Endothelial cell of umbilical vein (primary cell): ENCODE measurements around the gene CDKN1A. TPM values are rescaled to one million over a fixed set of nuclear protein-coding genes. Genes with fewer than 3 reads are reported as not detected.
A peak's percentile ranks its signal among the peaks of the same experiment; 100 is the strongest.

ENCODE experiments used
- Bru-seq: library from RNA; stranded (reverse); fragments of 400-500 nt; gene quantifications from one replicate; lab custom pipeline; 2021; lab: Mats Ljungman, UMichigan
- BruChase-seq, 2 experiments: library from RNA; stranded (reverse); fragments of 400-500 nt; gene quantifications; one replicate each; lab custom pipeline; 2021; lab: Mats Ljungman, UMichigan
- BruUV-seq: library from RNA; stranded (reverse); fragments of 400-500 nt; replicated peaks from 2 replicates; lab custom pipeline; 2021; lab: Mats Ljungman, UMichigan
- CTCF ChIA-PET: fragments of 300-600, 350-600 bp; sonication (Branson Sonifier 250); formaldehyde crosslinking; loops from one replicate; lab custom pipeline; 2021; ENCODE audit warnings: antibody characterized with exemption, inconsistent platforms; lab: Charles Lee
- POLR2A ChIA-PET: fragments of 300-600, 350-600 bp; sonication (Branson Sonifier 250); formaldehyde crosslinking; loops from one replicate; lab custom pipeline; 2021; ENCODE audit warnings: antibody characterized with exemption, inconsistent platforms; lab: Charles Lee
- DNase-seq: peaks from one replicate; pipeline ENCODE4 v3.0.0-alpha.2; 2011; ENCODE audit warnings: low read depth, low spot score
- FAIRE-seq: peaks from 2 replicates; lab custom pipeline; 2011; peaks lifted over from hg19 to GRCh38; lab: Jason Lieb, UNC
- H2AFZ ChIP-seq: 2 replicates; pipeline ENCODE4 v1.6.0; 2012; ENCODE audit warnings: low read depth, low read length, control low read depth, inconsistent platforms
- H3K27ac ChIP-seq: 2 replicates; pipeline ENCODE4 v1.5.1; 2011; ENCODE audit warnings: low read depth, mild to moderate bottlenecking, control low read depth, low read length, moderate library complexity; ENCODE audit not compliant: insufficient read depth
- H3K27me3 ChIP-seq, 2 experiments: 2 replicates each; pipeline versions ENCODE4 v1.6.0 to v1.6.1; 2011; ENCODE audit warnings: low read length in 2 of 2, mixed read lengths in 1 of 2; ENCODE audit not compliant: control insufficient read depth in 2 of 2, insufficient read depth in 2 of 2
- H3K36me3 ChIP-seq, 2 experiments: 2 replicates in 1 of 2; 3 replicates in 1 of 2; pipeline ENCODE4 v1.5.1; 2011; ENCODE audit warnings: low read length in 2 of 2, mild to moderate bottlenecking in 1 of 2, moderate library complexity in 1 of 2; ENCODE audit not compliant: control insufficient read depth in 2 of 2, insufficient read depth in 2 of 2; ENCODE audit errors: extremely low read depth in 1 of 2
- H3K4me1 ChIP-seq: 3 replicates; pipeline ENCODE4 v1.5.1; 2011; ENCODE audit warnings: mild to moderate bottlenecking, low read length; ENCODE audit not compliant: control insufficient read depth, insufficient read depth; ENCODE audit errors: extremely low read depth
- H3K4me2 ChIP-seq: 2 replicates; pipeline ENCODE4 v1.6.1; 2011; ENCODE audit warnings: low read length, control low read depth, mixed read lengths; ENCODE audit not compliant: insufficient read depth
- H3K4me3 ChIP-seq, 3 experiments: fragments of 200-600 bp in 1 of 3; sonication (generic), shearing (Covaris generic) in 1 of 3; replicated peaks in 1 of 3; 2 replicates each; pipeline ENCODE4 v1.5.1; 2011 to 2016; ENCODE audit warnings: control low read depth in 3 of 3, low read length in 3 of 3, mild to moderate bottlenecking in 2 of 3, inconsistent platforms in 1 of 3, low read depth in 1 of 3, moderate library complexity in 1 of 3; ENCODE audit not compliant: insufficient read depth in 1 of 3
- H3K79me2 ChIP-seq: 2 replicates; pipeline ENCODE4 v1.6.0; 2012; ENCODE audit warnings: low read length, inconsistent platforms; ENCODE audit not compliant: control insufficient read depth, insufficient read depth
- H3K9ac ChIP-seq: replicated peaks from 2 replicates; pipeline ENCODE3; 2011; ENCODE audit warnings: low read length, control low read depth; ENCODE audit not compliant: insufficient read depth; ENCODE audit errors: extremely low read depth
- H3K9me1 ChIP-seq: replicated peaks from 3 replicates; pipeline ENCODE4 v1.6.0; 2011; ENCODE audit warnings: mild to moderate bottlenecking, low read length; ENCODE audit not compliant: control insufficient read depth, insufficient read depth; ENCODE audit errors: extremely low read depth
- H3K9me3 ChIP-seq: replicated peaks from 2 replicates; pipeline ENCODE4 v1.5.1; 2012; ENCODE audit warnings: low read length, inconsistent platforms; ENCODE audit not compliant: control insufficient read depth, insufficient read depth
- H4K20me1 ChIP-seq: replicated peaks from 2 replicates; pipeline ENCODE3; 2011; ENCODE audit warnings: mild to moderate bottlenecking, low read length; ENCODE audit not compliant: control insufficient read depth, insufficient read depth; ENCODE audit errors: extremely low read depth
- CTCF ChIP-seq, 2 donors: IDR thresholded peaks; 1 replicate in 1 of 2; 2 replicates in 1 of 2; pipeline ENCODE4 v1.5.1; 2011; ENCODE audit warnings: low read length in 2 of 2, mild to moderate bottlenecking in 2 of 2, moderate library complexity in 2 of 2, control low read depth in 1 of 2, inconsistent platforms in 1 of 2, low read depth in 1 of 2; ENCODE audit not compliant: insufficient read depth in 1 of 2; ENCODE audit errors: extremely low read depth in 1 of 2
- EZH2 ChIP-seq: IDR thresholded peaks from 2 replicates; pipeline ENCODE4 v1.6.1; 2012; ENCODE audit warnings: borderline replicate concordance, low read depth, mild to moderate bottlenecking, moderate library complexity, low read length, inconsistent platforms; ENCODE audit not compliant: severe bottlenecking
- FOS ChIP-seq: IDR thresholded peaks from 2 replicates; pipeline ENCODE4 v1.6.1; 2011; ENCODE audit warnings: mild to moderate bottlenecking, low read length, moderate library complexity, borderline replicate concordance; ENCODE audit not compliant: insufficient read depth
- GATA2 ChIP-seq: IDR thresholded peaks from 2 replicates; pipeline ENCODE4 v1.7.0; 2011; ENCODE audit warnings: low read depth, mild to moderate bottlenecking, moderate library complexity, mixed read lengths, low read length; ENCODE audit not compliant: insufficient read length, insufficient read depth
- JUN ChIP-seq: IDR thresholded peaks from 2 replicates; pipeline ENCODE4 v1.6.1; 2011; ENCODE audit warnings: borderline replicate concordance, low read depth; ENCODE audit not compliant: insufficient read length, insufficient read depth
- MAX ChIP-seq: IDR thresholded peaks from 2 replicates; pipeline ENCODE4 v1.6.1; 2011; ENCODE audit not compliant: insufficient read depth, insufficient read length
- MYC ChIP-seq: IDR thresholded peaks from one replicate; pipeline ENCODE4 v1.6.1; 2011; ENCODE audit warnings: mild to moderate bottlenecking, low read depth, low read length
- POLR2A ChIP-seq: IDR thresholded peaks from 2 replicates; pipeline ENCODE4 v1.6.1; 2012; ENCODE audit warnings: low read depth, mild to moderate bottlenecking, control low read depth, low read length
- POLR2AphosphoS5 ChIP-seq: IDR thresholded peaks from 2 replicates; pipeline ENCODE4 v1.6.1; 2012; ENCODE audit warnings: low read depth, mild to moderate bottlenecking, control low read depth, low read length, moderate library complexity; ENCODE audit not compliant: insufficient read depth
- dilution Hi-C: fragments of 300-500 bp; cut with MboI; formaldehyde crosslinking; loops from one replicate; pipeline ENCODE4 v1.15.0; 2019; ENCODE audit warnings: low sequenced_read_pairs; ENCODE audit not compliant: extremely low pct_ligation_motif_present
- intact Hi-C: fragments of 100-400 bp; cut with micrococcal nuclease; formaldehyde crosslinking; loops from one replicate; pipeline ENCODE4 v1.10.0; 2022
- long read RNA-seq: library from polyadenylated mRNA; stranded (forward); transcript quantifications from one replicate; pipeline ENCODE4 v2.0.0, GENCODE V29; 2021
- polyA minus RNA-seq, 3 experiments: library from RNA; depleted of rRNA, polyadenylated mRNA; stranded (reverse); fragments of >200 nt; gene quantifications; 1 replicate in 1 of 3; 2 replicates in 2 of 3; pipeline ENCODE4 v1.2.3, GENCODE V29; 2011
- polyA plus RNA-seq, 4 experiments: library from polyadenylated mRNA; depleted of rRNA in 3 of 4; stranded (reverse) in 3 of 4; unstranded in 1 of 4; fragments of >200 nt; gene quantifications; 2 replicates each; pipeline versions ENCODE4 v1.2.1 to v1.2.3, GENCODE V29; 2011 to 2012; ENCODE audit warnings: missing spikeins in 1 of 4
- total RNA-seq: library from RNA; stranded (reverse); gene quantifications from 2 replicates; pipeline ENCODE4 v1.2.3, GENCODE V29; 2021

CDKN1A gene
- 170 and 199 TPM in 2 replicates for total RNA-seq
- 238 and 282 TPM in 2 replicates for polyA plus RNA-seq
- 175 and 190 TPM in 2 replicates for polyA plus RNA-seq (2011; cell fraction: cytosol; rRNA removed)
- 89.3 and 102 TPM in 2 replicates for polyA plus RNA-seq (2011; cell fraction: nucleus; rRNA removed)
- 271 and 304 TPM in 2 replicates for polyA plus RNA-seq (2012)
- polyA minus RNA-seq = 117 and 125 TPM in 2 replicates
- 31.5 TPM for polyA minus RNA-seq (2011; cell fraction: cytosol; rRNA and poly(A)+ RNA removed)
- polyA minus RNA-seq (2011; cell fraction: nucleus; rRNA and poly(A)+ RNA removed) = 39.8 and 48.9 TPM in 2 replicates
- percentile 89 among the genes with signal in this experiment for Bru-seq, nascent RNA
- BruChase-seq, experiment 1, labeled RNA remaining after a 6-hour chase = percentile 96 among the genes with signal in this experiment
- percentile 98 among the genes with signal in this experiment for BruChase-seq, experiment 2, labeled RNA remaining after a 2-hour chase
- long read RNA-seq, transcript CDKN1A-201 (3 exons, 2,180 nt) = major isoform, 571 of 743 reads
- long read RNA-seq, transcript CDKN1A-203 (3 exons, 2,267 nt) = minor isoform, 19 of 743 reads
- long read RNA-seq, partial matches to known transcripts = 141 of 743 reads
- long read RNA-seq, other reads (novel, unspliced or antisense) = 11 of 743 reads

- Histone ChIP-seq H3K9me3 (no peaks in the 10 kb centered on the region), H3K4me1 (peaks cover 37% of the 10 kb centered on the region), H3K27me3 (no peaks in the 10 kb centered on the region), H4K20me1 (no peaks in the 10 kb centered on the region), H2AFZ (peak within 1 kb of the TSS; percentile 7), H3K27ac (peak within 1 kb of the TSS; percentile 88), H3K4me2 (peak within 1 kb of the TSS; percentile 64), H3K4me3 (peak within 1 kb of the TSS; percentile 51 to 81 (median 73)), H3K36me3 (peaks cover 0 to 3% of the 10 kb centered on the region in 2 experiments), H3K79me2 (peaks cover 39% of the 10 kb centered on the region), H3K9ac (peak within 1 kb of the TSS; percentile 94), H3K9me1 (no peaks in the 10 kb centered on the region)
- BruUV-seq = TSS peak; percentile 21
- ChIA-PET CTCF (interaction anchor here (0.6 to 5.8 kb wide), 8 partner anchors 16 to 81 kb away, joined by 3 to 44 read pairs (median 5); no protein-coding TSS in a partner anchor), POLR2A (interaction anchor here (0.5 to 2.6 kb wide), 21 partner anchors 9 to 196 kb away, joined by 3 to 13 read pairs (median 4); partner anchors contain the start of gene PPIL1)
- dilution Hi-C loops (no loop called here), intact Hi-C loops (loop anchor here (2.0 to 5.0 kb wide), 2 partner anchors 194 to 236 kb away; partner anchors contain the start of genes KCTD20, PPIL1 and PXT1)
- TF ChIP-seq MAX (no peak), EZH2 (no peak), POLR2A (peak; percentile 100), POLR2AphosphoS5 (peak; percentile 100), JUN (no peak), GATA2 (no peak), CTCF (IDR thresholded peaks at IDR 0.05; ENCODE audit: extremely low read depth in 1 of 2, insufficient read depth in 1 of 2, low read depth in 1 of 2, low read length in 2 of 2) (no peak), FOS (no peak), MYC (peak; percentile 42)
- DNase-seq = peak; percentile 94
- peak; percentile 89 for FAIRE-seq
Measured at GRCh38 chr6:36678488-36679042, at the start of gene CDKN1A. TSS of gene CDKN1A (plus strand) at chr6:36678714. CDS start at chr6:36684102, 5,388 bp downstream.
